HG02943 (cell line): ENCODE results near the gene PTPRM.

Experiments used
- ATAC-seq: cut with Tn5 transposase; IDR thresholded peaks from one replicate; pipeline ENCODE4 v1.9.1; 2021; ENCODE audit warnings: mild to moderate bottlenecking, low read depth, moderate library complexity; ENCODE audit not compliant: unreplicated experiment

PTPRM gene

DNA sequence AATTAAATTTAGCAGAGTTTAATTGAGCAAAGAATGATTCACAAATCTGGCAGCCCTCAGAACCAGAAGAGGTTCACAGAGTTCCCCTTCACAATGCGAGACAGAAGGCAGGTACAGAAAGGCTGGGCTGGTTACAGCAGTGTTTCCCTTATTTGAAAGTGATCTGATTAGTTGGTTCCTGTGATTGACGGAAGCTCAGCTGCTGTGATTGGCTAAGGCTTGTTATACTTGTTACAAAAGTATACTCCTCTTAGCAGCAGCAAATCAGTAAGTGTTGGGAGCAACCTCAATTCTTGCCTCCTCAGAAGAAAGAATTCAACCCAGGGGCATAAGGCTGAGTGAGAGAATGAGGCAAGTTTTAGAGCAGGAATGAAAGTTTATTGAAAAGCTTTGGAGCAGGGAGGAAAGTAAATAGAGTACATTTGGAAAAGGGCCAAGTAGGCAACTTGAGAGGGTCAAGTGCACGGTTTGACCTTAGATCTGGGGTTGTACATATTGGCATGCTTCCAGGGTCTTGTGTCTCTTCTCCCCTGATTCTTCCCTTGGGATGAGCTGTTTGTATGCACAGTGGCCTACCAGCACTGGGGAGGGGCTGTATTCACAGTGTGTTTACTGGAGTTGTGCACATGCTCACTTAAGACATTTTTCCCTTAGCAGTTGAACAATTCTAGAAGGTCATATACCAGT, 610.4 kb downstream of the PTPRM start:
- ATAC-seq, result no peak

GRCh38 chr18:8186413-8186812, 619.3 kb downstream of the PTPRM start:
- no peak for ATAC-seq

DNA sequence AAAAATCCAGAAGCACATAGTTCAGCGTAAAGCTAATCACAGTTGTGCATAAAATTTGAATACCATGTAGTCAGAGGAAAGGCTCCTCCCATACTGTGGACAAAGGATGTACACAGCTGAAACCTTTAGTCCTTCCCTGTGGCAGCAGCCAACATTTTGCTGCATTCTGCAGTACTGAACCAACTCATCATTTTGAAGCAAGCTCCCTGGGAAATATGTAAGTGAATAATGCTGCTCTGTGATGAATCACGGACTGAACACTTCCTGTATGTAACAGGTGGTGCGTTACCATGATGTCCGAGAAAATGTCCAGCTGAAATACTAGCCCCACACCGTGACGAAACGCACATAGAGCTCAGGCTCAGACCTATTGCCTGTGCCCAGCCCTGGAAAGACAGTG, 621.1 kb downstream of the PTPRM start:
- ATAC-seq, result no peak

DNA sequence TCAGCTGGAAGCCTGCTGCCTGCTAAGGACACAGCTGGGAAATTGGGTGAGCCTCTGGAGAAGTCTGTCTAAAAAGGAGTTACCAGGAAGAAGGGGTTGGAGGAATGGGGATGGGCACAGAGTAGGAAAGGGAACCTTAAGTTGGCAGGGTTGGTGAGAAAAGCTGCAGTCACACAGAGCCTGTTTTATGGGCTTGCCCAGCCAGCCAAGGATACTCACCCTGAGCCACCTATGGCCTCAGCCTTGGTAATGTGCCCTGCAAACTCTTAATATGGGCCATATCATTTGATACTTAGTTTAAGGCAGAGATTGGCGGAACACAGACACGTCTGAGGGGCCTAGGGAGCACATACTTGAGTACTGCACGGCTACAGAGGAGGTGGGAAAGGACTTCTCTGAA, 623.9 kb downstream of the PTPRM start:
- ATAC-seq, result no peak

DNA sequence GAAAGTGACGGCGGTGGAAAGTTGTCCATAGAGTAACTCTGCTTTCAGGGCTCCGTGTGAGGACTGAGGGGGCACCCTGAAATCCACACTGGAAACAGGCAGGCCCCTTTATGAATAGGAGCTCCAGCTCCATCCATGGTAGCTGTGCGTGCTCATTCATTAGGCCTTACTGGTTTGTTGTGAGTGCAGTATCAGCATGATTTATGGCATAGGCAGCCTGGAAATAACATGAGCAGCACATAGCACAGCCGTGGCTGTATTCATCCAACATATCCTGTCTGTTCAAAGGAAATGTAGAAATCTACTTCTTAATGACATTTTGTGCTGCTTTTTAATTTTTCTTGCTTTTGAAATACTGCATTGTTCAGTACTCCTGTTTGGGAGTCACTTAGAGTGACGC, 627.3 kb downstream of the PTPRM start:
- ATAC-seq, result no peak

DNA sequence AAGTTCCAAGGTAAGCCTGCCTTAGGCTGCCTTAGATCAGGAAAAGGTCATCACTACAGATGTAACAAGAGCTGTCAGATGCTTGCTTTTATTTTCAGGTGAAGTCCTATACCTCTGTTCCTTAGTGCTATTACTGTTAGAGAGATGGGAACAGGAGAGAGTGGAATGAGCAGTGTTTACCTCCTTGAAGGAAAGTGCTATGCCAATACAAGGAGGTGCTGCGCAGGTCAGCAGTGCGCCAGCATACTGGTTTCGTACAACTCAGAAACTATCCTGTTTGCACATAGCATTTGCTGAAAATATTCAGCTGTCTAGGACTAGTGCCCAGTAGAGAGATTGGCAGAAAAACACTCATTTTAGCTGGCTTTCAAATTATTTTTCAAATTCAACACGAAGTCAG, 629.1 kb downstream of the PTPRM start:
- ATAC-seq, result no peak

DNA sequence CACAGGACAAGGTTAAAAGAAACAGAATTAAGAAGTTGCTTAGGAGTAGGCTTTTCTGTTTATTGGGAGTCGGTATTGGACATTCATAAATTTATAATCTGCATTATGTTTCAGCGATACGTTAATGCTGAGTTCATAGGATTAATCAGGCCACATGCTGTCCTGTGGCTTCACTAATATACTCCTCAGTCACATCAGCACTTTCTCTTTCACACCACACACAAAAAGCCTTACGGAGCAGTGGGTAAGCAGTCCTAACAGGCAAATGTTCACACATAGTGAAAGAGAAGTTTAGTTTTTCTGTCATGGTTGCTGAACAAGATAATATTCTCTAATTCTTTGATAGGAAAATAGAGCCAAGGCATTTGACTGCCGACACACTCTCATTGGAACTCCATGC, 630.4 kb downstream of the PTPRM start:
- ATAC-seq, result no peak

DNA sequence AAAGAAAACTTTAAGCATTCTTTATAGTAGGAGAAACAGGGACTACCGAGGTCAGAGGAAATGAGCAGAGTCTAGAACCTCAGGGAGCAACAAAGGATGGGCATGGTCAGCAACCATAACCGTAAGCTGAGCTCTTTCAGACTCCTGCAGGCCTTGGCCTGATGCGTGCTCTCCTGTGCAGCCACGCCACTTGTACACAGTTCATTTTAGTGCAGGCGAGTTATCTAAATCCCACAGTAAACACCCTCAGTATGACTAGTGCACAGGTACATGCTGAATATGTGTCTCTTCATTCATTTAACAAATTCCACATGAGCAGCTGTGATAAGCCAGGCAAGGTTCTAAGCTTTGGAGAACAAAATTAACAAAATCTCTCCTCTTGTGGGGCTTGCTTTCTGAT, 640.9 kb downstream of the PTPRM start:
- no peak for ATAC-seq

GRCh38 chr18:8208716-8209115, 641.6 kb downstream of the PTPRM start:
- no peak for ATAC-seq

DNA sequence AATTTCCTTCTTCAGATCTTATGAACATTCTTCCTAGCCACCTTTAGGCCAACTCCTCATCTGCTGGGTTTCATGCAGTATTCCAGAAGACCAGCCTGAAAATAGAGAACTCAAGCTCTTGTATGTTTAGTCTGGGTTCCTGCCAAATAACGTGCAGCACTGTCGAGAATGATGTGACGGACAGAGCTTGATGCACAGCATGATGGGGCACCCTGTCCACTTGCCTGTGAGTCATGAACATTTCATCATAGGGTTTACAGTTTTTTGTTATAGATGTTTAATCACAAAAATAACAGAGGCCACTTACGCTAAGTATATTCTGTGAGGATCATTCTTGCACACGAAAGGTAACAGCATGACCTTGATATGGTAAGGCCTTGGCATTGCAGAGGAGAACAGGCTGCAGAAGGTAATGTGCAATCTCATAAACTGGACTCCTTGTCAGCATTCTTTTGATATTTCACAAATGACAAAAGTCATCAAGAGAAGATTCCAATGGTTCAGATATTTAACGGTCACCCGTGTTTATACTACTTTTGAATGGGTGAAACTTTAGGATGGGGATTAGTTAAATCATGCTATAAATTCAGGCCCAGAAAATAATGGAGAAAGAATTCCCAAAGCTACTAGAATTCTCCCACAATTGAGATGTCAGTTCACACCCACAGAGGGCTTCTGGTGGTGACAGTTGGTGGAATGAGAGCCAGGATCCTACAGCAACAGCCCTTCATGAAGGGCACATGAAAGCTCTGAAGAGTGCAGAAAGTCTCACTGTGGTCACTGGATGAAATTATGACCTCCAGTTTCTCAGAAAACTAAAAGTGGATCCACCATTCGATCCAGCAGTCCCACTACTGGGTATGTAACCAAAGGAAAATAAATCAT, 646.0 kb downstream of the PTPRM start:
- no peak for ATAC-seq

DNA sequence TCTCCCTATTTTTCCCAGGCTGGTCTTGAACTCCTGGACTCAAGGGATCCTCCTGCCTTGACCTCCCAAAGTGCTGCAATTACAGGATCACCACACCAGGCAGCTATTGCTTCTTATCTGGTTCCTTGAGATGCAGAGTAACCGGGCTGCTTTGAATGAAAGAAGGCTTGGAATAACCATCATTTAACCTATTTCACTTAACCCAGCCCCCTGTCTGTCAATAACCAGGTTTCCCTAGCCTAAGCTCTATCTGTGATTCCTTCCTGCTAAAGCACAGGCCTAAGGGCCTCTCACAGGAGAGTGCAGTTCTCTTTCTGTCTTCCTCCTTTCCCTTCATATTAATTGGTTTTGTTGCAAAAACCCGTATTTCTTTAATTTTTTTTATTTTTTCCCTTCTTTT, 648.6 kb downstream of the PTPRM start:
- ATAC-seq, result no peak

GRCh38 chr18:8217051-8217564, 650.0 kb downstream of the PTPRM start:
- ATAC-seq, result no peak

GRCh38 chr18:8218197-8218596, 651.1 kb downstream of the PTPRM start:
- no peak for ATAC-seq

GRCh38 chr18:8221452-8221851, 654.3 kb downstream of the PTPRM start:
- no peak for ATAC-seq

- ATAC-seq, result no peak
Observed at GRCh38 chr18:8224576-8224975, 657.5 kb downstream of the PTPRM start.

- no peak for ATAC-seq
Observed at GRCh38 chr18:8229040-8229439, 661.9 kb downstream of the PTPRM start.

DNA sequence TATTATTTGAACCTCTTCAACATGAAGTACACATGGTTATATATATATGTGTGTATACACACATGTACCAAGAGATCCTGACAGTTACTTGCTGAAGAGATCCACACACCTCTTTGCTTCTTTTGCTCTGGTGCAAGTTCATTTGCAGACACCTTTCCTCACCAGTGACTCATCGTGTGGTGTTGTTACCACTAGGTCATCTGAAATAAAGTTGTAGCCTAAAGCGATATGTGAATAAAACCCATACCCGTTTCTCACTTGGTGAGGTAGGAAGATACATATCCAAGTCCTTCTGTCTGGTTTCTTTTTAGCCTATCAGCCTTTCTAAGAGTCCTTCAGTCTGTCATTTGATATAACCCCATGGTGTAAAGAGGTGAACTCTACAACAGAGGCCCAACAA, 662.7 kb downstream of the PTPRM start:
- no peak for ATAC-seq

GRCh38 chr18:8231316-8231715, 664.2 kb downstream of the PTPRM start:
- no peak for ATAC-seq

- ATAC-seq, result no peak
Observed at GRCh38 chr18:8232791-8233190, 665.7 kb downstream of the PTPRM start.

GRCh38 chr18:8235894-8236293, 668.8 kb downstream of the PTPRM start:
- no peak for ATAC-seq

GRCh38 chr18:8238507-8238906, 671.4 kb downstream of the PTPRM start:
- ATAC-seq, result no peak

DNA sequence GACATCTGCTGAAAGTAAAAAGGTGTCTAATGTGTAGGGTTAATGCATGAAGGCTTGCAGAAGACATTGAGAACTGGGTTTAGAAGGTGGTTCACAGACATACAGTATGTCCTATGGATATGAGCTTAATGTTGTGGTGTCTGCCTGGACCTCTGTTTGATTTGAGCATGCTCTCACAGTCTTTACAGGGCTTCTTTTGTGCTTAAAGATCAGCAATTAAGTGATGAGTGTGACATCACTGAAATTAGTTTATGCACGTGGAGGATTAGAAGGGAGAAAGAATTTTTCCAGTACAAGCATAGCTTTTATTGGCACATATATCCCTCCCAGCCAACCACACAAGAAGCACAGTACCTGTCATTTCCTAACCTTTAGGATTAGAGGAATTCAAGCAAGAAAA, 674.6 kb downstream of the PTPRM start:
- ATAC-seq, result no peak
